Loucy (cell line): ENCODE measurements around the gene MMP28.

Source experiments
- CTCF ChIP-seq: fragments of 200-600 bp; sonication (generic); conservative IDR thresholded peaks from 2 replicates; pipeline ENCODE4 v1.5.1; 2014; ENCODE audit warnings: mild to moderate bottlenecking, antibody characterized with exemption, low read length
- EZH2phosphoT487 ChIP-seq: fragments of 200-600 bp; IDR thresholded peaks from 2 replicates; pipeline ENCODE4 v1.6.1; 2018; ENCODE audit warnings: antibody characterized with exemption, mild to moderate bottlenecking, moderate library complexity, borderline replicate concordance

GRCh38 chr17:35841505-35841904 is 46.1 kb upstream of the MMP28 start:
- TF ChIP-seq CTCF (no peak), EZH2phosphoT487 (no peak)
